SH-SY5Y (cell line): ENCODE measurements around the gene VPS52.

Source experiments
- GATA2 ChIP-seq: IDR thresholded peaks from 2 replicates; pipeline ENCODE4 v1.6.1; 2011; ENCODE audit warnings: mild to moderate bottlenecking, low read depth, low read length
- GATA3 ChIP-seq: IDR thresholded peaks from 2 replicates; pipeline ENCODE4 v1.6.1; 2011; ENCODE audit warnings: low read depth, mild to moderate bottlenecking, low read length, moderate library complexity

GRCh38 chr6:33277663-33278391 is 6.2 kb upstream of the VPS52 start:
- TF ChIP-seq GATA2 (no peak), GATA3 (no peak)
